Mammary epithelial cell (primary cell): ENCODE results near the gene COQ8B.

Experiments
- EZH2 ChIP-seq: IDR thresholded peaks from 2 replicates; pipeline ENCODE4 v1.6.1; 2012; ENCODE audit warnings: low read length, inconsistent platforms, borderline replicate concordance
- TF ChIP-seq, protein P1 (sequence below), 2 donors: IDR thresholded peaks in 1 of 2; conservative IDR thresholded peaks in 1 of 2; 2 replicates each; pipeline ENCODE4 v1.5.1; 2011 to 2012; ENCODE audit warnings: inconsistent platforms in 2 of 2, low read length in 2 of 2, mild to moderate bottlenecking in 2 of 2, control low read depth in 1 of 2, low read depth in 1 of 2; ENCODE audit not compliant: insufficient read depth in 1 of 2; ENCODE audit errors: extremely low read depth in 1 of 2

DNA sequence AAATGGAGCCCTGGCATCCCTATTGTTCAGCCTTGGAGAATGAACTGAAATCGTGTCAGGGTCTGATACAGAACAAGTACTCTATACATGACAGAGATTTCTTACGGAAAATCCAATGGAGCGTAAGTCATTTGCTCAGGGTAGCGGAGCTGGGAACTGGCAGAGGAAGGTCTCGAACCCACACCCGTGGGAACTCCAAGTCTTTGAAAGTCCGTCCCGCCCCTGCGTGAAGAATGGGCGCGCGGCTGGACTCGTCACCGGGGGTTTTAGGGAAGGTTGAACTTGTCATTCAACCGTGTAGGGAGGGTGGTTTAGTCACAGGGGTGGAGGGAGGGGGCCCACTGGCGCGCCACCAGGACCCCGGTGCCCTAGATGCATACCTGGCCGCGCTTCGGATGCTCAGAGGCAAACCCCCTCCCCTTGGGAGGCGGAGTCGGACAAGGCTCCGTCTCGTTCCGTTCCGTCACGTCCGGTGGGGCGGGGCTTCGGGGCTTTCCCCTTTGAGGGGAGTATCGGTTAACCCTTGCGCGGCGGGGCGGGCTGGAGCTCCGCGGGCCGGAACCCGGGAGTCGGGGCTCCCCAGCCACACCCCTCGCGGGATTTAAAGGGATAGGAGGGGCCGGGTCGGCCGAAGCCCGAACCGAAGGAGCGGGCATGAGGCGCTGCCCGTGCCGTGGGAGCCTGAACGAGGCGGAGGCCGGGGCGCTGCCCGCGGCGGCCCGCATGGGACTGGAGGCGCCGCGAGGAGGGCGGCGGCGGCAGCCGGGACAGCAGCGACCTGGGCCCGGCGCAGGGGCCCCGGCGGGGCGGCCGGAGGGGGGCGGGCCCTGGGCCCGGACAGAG is at the start of gene COQ8B, which contains the start of gene ITPKC:
- TF ChIP-seq, protein P1, sequence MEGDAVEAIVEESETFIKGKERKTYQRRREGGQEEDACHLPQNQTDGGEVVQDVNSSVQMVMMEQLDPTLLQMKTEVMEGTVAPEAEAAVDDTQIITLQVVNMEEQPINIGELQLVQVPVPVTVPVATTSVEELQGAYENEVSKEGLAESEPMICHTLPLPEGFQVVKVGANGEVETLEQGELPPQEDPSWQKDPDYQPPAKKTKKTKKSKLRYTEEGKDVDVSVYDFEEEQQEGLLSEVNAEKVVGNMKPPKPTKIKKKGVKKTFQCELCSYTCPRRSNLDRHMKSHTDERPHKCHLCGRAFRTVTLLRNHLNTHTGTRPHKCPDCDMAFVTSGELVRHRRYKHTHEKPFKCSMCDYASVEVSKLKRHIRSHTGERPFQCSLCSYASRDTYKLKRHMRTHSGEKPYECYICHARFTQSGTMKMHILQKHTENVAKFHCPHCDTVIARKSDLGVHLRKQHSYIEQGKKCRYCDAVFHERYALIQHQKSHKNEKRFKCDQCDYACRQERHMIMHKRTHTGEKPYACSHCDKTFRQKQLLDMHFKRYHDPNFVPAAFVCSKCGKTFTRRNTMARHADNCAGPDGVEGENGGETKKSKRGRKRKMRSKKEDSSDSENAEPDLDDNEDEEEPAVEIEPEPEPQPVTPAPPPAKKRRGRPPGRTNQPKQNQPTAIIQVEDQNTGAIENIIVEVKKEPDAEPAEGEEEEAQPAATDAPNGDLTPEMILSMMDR (conservative IDR thresholded peaks at IDR 0.05 in 1 of 2, IDR thresholded peaks at IDR 0.05 in 1 of 2; ENCODE audit: extremely low read depth in 1 of 2, insufficient read depth in 1 of 2, low read depth in 1 of 2, low read length in 2 of 2): no peak
- no peak for TF ChIP-seq EZH2
